ENCODE data around the gene MRPL16.

- peak; percentile 66 for TF ChIP-seq CTCF (IDR thresholded peaks at IDR 0.05; ENCODE audit: low read depth, low read length, poor library complexity, severe bottlenecking)
- no peak for TF ChIP-seq EZH2phosphoT487 (IDR thresholded peaks at IDR 0.05; ENCODE audit: borderline replicate concordance, low read length)
Measured at GRCh38 chr11:59822989-59823566, 12.5 kb upstream of the MRPL16 start.
